ENCODE results near the gene MCU. TPM values are rescaled to one million over a fixed set of nuclear protein-coding genes. Genes with fewer than 3 reads are reported as not detected.

Gene MCU
- total and polyA plus RNA-seq, 2 of the 8 experiments (the other 6 are each of a cell fraction or from before 2014, with no cell fraction given), result 51.6 to 62.2 TPM

DNA sequence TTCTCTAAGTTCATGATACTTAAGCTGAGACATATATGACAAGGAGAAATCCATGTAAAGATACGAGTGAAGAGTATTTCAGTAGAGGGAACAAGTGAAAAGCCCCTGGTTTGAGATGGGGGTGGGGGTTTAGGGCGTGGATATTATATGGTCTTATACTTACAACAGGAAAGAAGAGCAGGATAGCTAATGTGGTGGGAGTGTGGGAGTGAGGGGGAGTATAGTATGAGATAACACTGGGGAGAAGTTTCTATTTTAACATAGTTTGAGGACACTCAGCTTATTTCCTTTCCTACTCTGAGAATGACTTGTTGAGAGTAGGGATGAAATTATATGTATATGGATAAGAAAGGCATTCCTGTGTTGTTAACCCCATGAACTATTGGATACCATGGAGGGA is 36.5 kb downstream of the MCU start:
- Histone ChIP-seq H2AFZ (ENCODE audit: low read length) (no peak overlapping the region), H3K27ac (ENCODE audit: low read depth, low read length) (no peak overlapping the region), H4K5ac (ENCODE audit: insufficient read length, low read depth, low read length) (no peak overlapping the region), H2AK5ac (ENCODE audit: low read depth, low read length) (no peak overlapping the region), H3K4ac (replicated peaks; ENCODE audit: insufficient read length, low read depth, low read length) (no peak overlapping the region), H2BK12ac (ENCODE audit: low read depth, low read length) (no peak overlapping the region), H3K18ac (ENCODE audit: extremely low read depth, low read length) (no peak overlapping the region), H2BK5ac (ENCODE audit: low read depth, low read length) (no peak overlapping the region), H3K36me3 (ENCODE audit: control insufficient read depth in 2 of 4, insufficient read depth in 4 of 4, low read length in 3 of 4) (no peaks in the 10 kb centered on the region; a peak in 1 of 8 replicates), H3K79me1 (ENCODE audit: low read depth, low read length) (no peaks in the 10 kb centered on the region; the same call in 1 of the 2 replicates), H3K56ac (replicated peaks; ENCODE audit: insufficient read length, low read depth, low read length) (no peak overlapping the region), H4K8ac (ENCODE audit: extremely low read depth, insufficient read depth, low read length) (no peak overlapping the region), H3K23ac (ENCODE audit: insufficient read length) (no peak overlapping the region), H3K4me2 (ENCODE audit: insufficient read depth in 1 of 2, low read depth in 2 of 2, low read length in 2 of 2) (no peak overlapping the region), H3K14ac (ENCODE audit: insufficient read length) (no peak overlapping the region), H3K23me2 (ENCODE audit: low read depth, low read length) (no peaks in the 10 kb centered on the region), H2BK120ac (replicated peaks; ENCODE audit: low read depth, low read length) (no peak overlapping the region), H3K4me1 (replicated peaks in 1 of 4; ENCODE audit: control insufficient read depth in 3 of 4, insufficient read depth in 4 of 4, low read length in 3 of 4) (no peaks in the 10 kb centered on the region), H4K20me1 (replicated peaks in 1 of 2; ENCODE audit: control insufficient read depth in 1 of 2, insufficient read depth in 2 of 2, low read length in 2 of 2) (peaks cover 0 to 2% of the 10 kb centered on the region in 2 experiments), H4K91ac (replicated peaks; ENCODE audit: insufficient read length, low read length) (no peak overlapping the region), H3K79me2 (ENCODE audit: control insufficient read depth in 1 of 2, insufficient read depth in 2 of 2, low read length in 2 of 2) (peaks cover 0 to 69% of the 10 kb centered on the region in 2 experiments; a peak in 2 of 4 replicates), H2BK15ac (ENCODE audit: low read length) (no peak overlapping the region), H3K9ac (replicated peaks in 1 of 4; ENCODE audit: extremely low read depth in 1 of 4, low read depth in 3 of 4, low read length in 3 of 4) (no peak overlapping the region), H2BK20ac (ENCODE audit: low read length) (no peak overlapping the region), H3K27me3 (replicated peaks in 1 of 4; ENCODE audit: control insufficient read depth in 3 of 4, extremely low read depth in 1 of 4, insufficient read depth in 3 of 4, low read length in 3 of 4) (no peaks in the 10 kb centered on the region), H3K9me3 (ENCODE audit: insufficient read depth in 2 of 2, low read depth in 1 of 2, low read length in 1 of 2) (no peaks in the 10 kb centered on the region), H3K4me3 (ENCODE audit: extremely low read depth in 1 of 4, insufficient read depth in 2 of 4, low read depth in 3 of 4, low read length in 4 of 4) (no peak overlapping the region)
- POLR2A ChIA-PET (ENCODE audit: partially characterized antibody), result interaction anchor here (1.4 kb wide), 1 partner anchor 9 kb away, joined by 3 read pairs; no protein-coding TSS in a partner anchor
- CTCF ChIA-PET (ENCODE audit: partially characterized antibody), result no interaction called here
- FAIRE-seq (no peak), DNase-seq (ENCODE audit: low read depth in 1 of 2, low spot score in 2 of 2) (no peak)
- WGBS, 2 experiments (ENCODE audit: extremely low coverage in 1 of 2, insufficient coverage in 1 of 2, insufficient read length in 1 of 2, insufficient replicate concordance in 2 of 2, low coverage in 1 of 2, low lambda C conversion rate in 2 of 2, missing lambda C conversion rate in 1 of 2), result 100% methylated on average over 2 of the region's 2 CpGs; no CpG with 5 or more reads in 1 of the 2 experiments
- TF ChIP-seq, protein P1, sequence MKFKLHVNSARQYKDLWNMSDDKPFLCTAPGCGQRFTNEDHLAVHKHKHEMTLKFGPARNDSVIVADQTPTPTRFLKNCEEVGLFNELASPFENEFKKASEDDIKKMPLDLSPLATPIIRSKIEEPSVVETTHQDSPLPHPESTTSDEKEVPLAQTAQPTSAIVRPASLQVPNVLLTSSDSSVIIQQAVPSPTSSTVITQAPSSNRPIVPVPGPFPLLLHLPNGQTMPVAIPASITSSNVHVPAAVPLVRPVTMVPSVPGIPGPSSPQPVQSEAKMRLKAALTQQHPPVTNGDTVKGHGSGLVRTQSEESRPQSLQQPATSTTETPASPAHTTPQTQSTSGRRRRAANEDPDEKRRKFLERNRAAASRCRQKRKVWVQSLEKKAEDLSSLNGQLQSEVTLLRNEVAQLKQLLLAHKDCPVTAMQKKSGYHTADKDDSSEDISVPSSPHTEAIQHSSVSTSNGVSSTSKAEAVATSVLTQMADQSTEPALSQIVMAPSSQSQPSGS (IDR thresholded peaks at IDR 0.05; ENCODE audit: low read length), result no peak
- TF ChIP-seq SIN3A (conservative IDR thresholded peaks at IDR 0.05 in 1 of 2, IDR thresholded peaks at IDR 0.05 in 1 of 2; ENCODE audit: low read depth in 1 of 2, low read length in 2 of 2), result no peak
- TF ChIP-seq NRF1 (IDR thresholded peaks at IDR 0.05; ENCODE audit: low read depth, low read length), result no peak
- TF ChIP-seq CBX5 (IDR thresholded peaks at IDR 0.05; ENCODE audit: low read depth, low read length), result no peak
- no peak for TF ChIP-seq HDAC6 (IDR thresholded peaks at IDR 0.05; ENCODE audit: low read depth, low read length)
- no peak for TF ChIP-seq RAD21 (IDR thresholded peaks at IDR 0.05 in 1 of 2, conservative IDR thresholded peaks at IDR 0.05 in 1 of 2; ENCODE audit: low read depth in 2 of 2, low read length in 2 of 2)
- no peak for TF ChIP-seq EGR1 (IDR thresholded peaks at IDR 0.05; ENCODE audit: borderline replicate concordance, low read depth, low read length)
- no peak for TF ChIP-seq SRF (IDR thresholded peaks at IDR 0.05; ENCODE audit: low read depth, low read length)
- TF ChIP-seq, protein P2, sequence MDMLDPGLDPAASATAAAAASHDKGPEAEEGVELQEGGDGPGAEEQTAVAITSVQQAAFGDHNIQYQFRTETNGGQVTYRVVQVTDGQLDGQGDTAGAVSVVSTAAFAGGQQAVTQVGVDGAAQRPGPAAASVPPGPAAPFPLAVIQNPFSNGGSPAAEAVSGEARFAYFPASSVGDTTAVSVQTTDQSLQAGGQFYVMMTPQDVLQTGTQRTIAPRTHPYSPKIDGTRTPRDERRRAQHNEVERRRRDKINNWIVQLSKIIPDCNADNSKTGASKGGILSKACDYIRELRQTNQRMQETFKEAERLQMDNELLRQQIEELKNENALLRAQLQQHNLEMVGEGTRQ (IDR thresholded peaks at IDR 0.05; ENCODE audit: low read length), result no peak
- TF ChIP-seq TCF12 (IDR thresholded peaks at IDR 0.05; ENCODE audit: low read depth, low read length), result no peak
- TF ChIP-seq POLR2AphosphoS5 (IDR thresholded peaks at IDR 0.05; ENCODE audit: low read depth, low read length), result no peak
